CD4-positive, alpha-beta T cell treated with Interleukin-15 for 1 hour (primary cell): ENCODE measurements around the gene SLC45A3.

Source experiments
- DNase-seq: peaks from one replicate; pipeline ENCODE4 v3.0.0-alpha.2; 2020

SLC45A3 gene

DNA sequence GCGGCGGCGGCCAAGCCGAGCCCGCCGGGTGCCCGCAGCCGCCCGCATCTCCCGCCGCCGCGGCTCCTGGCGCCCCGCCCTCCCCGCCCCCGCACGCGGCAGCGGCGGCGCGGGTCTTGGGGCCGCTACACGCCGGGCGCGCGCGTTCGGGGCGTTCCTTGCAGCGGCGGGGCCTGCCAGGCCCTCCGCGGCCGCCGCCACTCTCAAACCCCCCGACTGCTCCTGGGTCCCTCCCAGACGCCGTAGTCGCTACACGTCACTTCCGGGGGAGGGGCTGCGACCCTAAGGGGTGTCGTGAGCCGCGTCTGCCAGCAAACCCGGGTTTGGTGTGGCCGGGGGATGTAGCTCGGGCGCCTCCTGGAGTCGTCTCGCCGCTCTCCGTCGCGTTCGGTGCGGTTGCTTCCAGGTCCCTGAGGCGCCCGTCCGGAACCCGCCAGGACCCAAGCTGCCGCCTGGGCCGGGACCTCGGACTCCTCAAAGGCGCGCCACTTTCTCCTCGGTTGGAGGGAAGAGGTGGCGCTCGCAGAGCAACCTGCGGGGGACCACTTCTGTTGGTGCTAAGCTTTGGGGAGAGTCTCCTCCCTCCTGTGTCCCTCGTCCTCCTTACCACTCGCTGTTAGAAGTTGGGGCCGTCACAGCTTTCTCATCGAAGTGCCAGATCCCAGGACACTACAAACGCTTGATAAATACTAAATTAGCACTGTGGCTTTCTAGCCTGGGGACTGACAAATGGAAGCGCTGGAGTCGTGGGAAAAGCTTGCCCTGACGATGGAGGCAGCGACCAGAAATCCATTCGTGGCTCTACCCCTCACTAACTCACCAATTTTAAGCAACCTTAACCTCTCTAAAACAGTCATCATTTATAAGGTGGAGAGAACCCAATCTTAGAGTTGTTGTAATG is 48.3 kb downstream of the SLC45A3 start, which contains the start of gene ELK4:
TSS of gene ELK4 (minus strand) at position 244 of the 901 bp plus-strand sequence. CDS start 8,129 bp downstream, outside the sequence.
- DNase-seq = peak; percentile 99

DNA sequence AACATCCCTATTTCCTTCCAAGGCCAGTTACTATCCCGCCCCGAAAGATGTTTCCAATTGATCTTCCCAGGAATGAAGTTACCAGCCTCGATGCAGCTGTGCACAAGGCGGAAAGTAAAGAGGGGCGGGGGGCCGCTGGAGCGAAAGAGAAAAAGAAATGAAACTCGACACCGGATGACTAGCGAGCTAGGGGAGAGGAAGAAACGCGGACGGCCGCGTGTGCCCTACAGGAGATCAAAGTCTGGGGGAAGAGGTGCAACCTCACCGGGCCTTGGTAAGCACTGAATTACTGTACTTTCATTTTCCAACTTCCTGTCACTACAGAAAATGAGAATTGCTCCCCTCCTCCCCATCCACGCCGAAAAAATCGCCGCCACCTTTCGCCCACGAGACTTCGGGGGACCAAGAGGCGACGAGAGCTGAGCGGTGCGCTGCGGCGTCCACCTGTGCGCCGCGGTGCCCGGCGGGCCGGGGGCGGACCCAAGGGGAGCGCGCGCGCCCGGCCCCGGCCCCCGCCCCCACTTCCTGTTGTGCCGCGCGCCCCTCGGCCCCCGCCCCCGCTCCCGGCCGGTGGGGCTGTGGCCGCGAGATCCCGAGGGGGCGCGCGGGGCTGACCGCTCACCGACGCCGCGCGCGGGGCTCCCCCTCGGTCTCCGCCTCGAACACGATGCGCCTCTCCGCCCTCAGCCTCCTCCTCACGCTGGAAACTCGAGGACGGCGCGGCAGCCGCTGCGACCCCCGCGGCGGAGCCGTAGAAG is 49.1 kb downstream of the SLC45A3 start:
- peak; percentile 87 for DNase-seq

GRCh38 chr1:205630651-205631009 is 49.7 kb downstream of the SLC45A3 start:
- DNase-seq = no peak

DNA sequence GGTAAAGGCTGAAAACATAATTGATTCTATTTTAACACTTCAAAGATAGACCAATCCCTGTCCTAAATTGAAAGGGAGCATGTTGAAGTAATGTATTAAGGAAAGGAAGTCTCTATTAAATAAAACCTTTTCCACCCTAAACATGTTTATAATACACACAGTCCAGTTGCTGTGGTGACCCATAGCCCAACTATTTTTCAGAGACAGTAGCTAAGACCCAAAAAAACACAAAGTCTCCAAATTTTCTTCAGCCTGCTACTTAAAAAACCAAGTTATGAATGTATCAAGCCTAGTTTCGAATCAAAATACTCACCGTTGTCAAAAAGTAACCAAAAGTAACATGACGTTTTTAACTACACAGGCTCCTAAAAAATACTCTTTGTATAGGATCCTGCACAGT is 50.1 kb downstream of the SLC45A3 start:
- DNase-seq = no peak

DNA sequence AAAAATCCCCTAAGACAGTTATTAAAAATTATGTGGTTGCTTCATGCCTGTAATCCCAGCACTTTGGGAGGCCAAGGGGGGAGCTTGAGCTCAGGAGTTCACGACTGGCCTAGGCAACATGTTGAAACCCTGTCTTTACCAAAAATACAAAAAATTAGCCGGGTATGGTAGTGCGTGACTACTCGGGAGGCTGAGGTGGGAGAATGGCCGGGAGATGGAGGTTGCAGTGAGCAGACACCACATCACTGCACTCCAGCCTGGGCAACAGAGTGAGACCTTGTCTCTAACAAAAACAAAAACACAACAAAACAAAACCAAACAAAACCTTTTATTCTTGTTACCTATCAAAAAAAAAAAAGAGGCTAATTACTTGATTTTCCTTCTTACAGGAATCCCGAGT is 50.6 kb downstream of the SLC45A3 start:
- DNase-seq = no peak

- no peak for DNase-seq
Observed at GRCh38 chr1:205627956-205628355, 52.4 kb downstream of the SLC45A3 start.

DNA sequence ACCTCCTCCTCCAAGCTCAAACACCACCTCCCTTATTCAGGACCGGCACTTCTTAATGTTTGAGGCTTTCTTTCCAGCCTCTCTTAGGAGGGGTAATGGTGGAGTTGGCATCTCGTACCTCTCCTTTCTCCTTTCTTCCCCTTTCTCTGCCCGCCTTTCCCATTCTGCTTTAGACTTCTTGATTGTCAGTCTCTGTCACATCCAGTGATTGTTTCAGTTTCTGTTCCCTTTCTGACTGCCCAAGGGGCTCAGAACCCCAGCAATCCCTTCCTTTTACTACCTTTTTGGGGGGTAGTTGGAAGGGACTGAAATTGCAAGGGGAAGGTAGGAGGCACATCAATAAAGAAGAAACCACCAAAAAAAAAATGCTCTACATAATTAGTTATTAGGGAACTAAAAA is 54.1 kb downstream of the SLC45A3 start:
- no peak for DNase-seq

- no peak for DNase-seq
Observed at GRCh38 chr1:205623646-205624045, 56.7 kb downstream of the SLC45A3 start.

GRCh38 chr1:205620269-205620668 is 60.0 kb downstream of the SLC45A3 start:
- DNase-seq = no peak

- no peak for DNase-seq
Observed at GRCh38 chr1:205619376-205619775, 60.9 kb downstream of the SLC45A3 start.

DNA sequence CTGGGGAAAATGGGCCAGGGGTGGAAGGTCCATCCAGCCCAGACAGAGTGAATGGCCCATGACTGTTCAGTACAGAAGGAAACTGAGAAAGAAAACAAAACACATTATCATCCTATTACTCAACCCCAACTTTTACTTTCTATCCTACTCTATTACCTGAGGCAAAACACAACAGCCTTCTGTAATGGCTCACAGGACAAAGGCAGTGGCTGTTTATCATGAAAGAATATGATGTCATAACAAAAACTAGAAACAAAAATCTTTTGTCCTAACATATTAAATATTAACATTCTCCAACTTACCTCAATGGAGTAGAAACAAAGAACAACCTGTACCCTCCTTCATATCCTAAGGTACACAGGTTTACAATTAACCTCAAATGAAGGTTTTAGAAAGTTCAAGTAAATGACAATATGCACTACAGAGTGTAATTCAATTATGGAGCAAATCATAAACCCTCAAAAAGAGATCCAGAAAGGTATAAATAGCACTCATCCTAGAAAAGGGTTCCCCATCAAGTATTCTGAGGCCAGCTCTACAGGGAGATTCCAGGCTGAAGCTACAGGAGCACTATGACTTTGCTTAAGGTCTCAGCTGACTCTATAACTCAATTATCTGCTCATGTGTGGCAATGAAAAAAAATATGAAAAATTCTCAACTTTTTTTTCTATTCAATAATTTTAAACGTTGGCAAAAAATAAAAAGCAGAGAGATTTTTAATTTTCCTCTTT is 63.6 kb downstream of the SLC45A3 start:
- DNase-seq = no peak

GRCh38 chr1:205615789-205616188 is 64.5 kb downstream of the SLC45A3 start:
- no peak for DNase-seq

GRCh38 chr1:205613854-205614412 is 66.4 kb downstream of the SLC45A3 start:
- DNase-seq = no peak

DNA sequence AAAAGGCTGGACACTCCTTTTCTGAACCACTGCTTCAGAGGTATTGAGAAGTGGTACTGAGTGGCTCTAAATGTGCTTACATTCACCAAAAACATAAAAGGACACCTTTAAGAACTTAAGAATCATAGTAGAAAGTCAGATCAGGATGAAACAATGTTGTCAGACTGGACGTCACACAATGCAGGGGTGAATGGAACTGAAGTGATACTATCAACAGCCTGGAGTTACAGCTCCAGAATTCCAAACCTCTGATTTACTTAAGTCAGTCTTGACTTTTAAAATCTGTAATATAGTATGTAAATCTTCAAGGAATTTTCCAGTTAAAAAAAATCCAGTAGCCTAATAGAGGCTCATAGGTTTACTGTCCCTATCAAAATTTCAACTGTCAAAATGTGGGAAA is 67.8 kb downstream of the SLC45A3 start:
- DNase-seq = no peak

- no peak for DNase-seq
Observed at GRCh38 chr1:205612104-205612503, 68.2 kb downstream of the SLC45A3 start.

DNA sequence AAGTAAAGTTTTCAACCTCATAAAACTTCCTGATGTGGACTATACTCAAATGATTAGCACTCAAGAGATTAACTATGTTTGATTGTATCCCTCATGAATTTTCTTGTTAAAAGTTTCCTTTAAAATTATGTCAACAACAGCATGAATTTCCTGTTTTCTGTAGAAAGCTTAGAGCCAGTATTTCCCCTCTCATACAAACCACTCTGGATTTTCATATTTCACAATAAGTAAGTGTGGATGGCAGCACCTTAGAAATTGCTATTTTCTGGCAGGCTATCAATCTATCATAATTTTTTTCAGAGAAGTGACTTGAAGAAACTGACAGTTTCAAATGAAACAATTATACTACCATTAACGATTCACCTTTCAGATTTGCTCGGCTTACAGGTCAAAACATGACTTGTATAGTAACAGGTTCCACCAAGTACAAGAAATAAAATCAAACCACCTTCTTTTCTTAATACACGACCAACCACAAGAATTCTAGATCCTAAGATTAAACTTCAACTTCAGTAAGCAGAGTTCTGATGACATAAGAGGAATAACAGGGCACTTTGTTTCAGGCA is 69.3 kb downstream of the SLC45A3 start:
- no peak for DNase-seq

GRCh38 chr1:205610036-205610435 is 70.3 kb downstream of the SLC45A3 start:
- DNase-seq = no peak
